ENCODE results near the gene NOS1AP.

GRCh38 chr1:162166917-162167615, 97.6 kb downstream of the NOS1AP start:
- TF ChIP-seq CTCF (IDR thresholded peaks at IDR 0.05 in 2 of 3, conservative IDR thresholded peaks at IDR 0.05 in 1 of 3; ENCODE audit: borderline replicate concordance in 1 of 3, insufficient read depth in 1 of 3, low read depth in 2 of 3, low read length in 2 of 3) (no peak), SIN3A (IDR thresholded peaks at IDR 0.05; ENCODE audit: low read depth) (no peak), CEBPB (IDR thresholded peaks at IDR 0.05; ENCODE audit: low read depth) (no peak), EGR1 (IDR thresholded peaks at IDR 0.05; ENCODE audit: low read depth) (no peak), MAX (IDR thresholded peaks at IDR 0.05) (no peak), RAD21 (IDR thresholded peaks at IDR 0.05; ENCODE audit: low read depth) (no peak), EZH2 (IDR thresholded peaks at IDR 0.05) (no peak)
- TF ChIP-seq, protein P1, sequence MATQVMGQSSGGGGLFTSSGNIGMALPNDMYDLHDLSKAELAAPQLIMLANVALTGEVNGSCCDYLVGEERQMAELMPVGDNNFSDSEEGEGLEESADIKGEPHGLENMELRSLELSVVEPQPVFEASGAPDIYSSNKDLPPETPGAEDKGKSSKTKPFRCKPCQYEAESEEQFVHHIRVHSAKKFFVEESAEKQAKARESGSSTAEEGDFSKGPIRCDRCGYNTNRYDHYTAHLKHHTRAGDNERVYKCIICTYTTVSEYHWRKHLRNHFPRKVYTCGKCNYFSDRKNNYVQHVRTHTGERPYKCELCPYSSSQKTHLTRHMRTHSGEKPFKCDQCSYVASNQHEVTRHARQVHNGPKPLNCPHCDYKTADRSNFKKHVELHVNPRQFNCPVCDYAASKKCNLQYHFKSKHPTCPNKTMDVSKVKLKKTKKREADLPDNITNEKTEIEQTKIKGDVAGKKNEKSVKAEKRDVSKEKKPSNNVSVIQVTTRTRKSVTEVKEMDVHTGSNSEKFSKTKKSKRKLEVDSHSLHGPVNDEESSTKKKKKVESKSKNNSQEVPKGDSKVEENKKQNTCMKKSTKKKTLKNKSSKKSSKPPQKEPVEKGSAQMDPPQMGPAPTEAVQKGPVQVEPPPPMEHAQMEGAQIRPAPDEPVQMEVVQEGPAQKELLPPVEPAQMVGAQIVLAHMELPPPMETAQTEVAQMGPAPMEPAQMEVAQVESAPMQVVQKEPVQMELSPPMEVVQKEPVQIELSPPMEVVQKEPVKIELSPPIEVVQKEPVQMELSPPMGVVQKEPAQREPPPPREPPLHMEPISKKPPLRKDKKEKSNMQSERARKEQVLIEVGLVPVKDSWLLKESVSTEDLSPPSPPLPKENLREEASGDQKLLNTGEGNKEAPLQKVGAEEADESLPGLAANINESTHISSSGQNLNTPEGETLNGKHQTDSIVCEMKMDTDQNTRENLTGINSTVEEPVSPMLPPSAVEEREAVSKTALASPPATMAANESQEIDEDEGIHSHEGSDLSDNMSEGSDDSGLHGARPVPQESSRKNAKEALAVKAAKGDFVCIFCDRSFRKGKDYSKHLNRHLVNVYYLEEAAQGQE (IDR thresholded peaks at IDR 0.05; ENCODE audit: low read depth), result no peak
